Fibroblast of lung (primary cell): ENCODE measurements around the gene RGS8. TPM values are rescaled to one million over a fixed set of nuclear protein-coding genes. Genes with fewer than 3 reads are reported as not detected.

Experiments used
- DNase-seq, 2 donors: peaks; one replicate each; pipeline versions ENCODE4 v3.0.0 to v3.0.0-alpha.2; 2010; ENCODE audit warnings: low read depth in 2 of 2
- H2AFZ ChIP-seq: 2 replicates; pipeline ENCODE4 v1.5.1; 2012; ENCODE audit warnings: low read length, control low read depth, inconsistent platforms
- H3K27ac ChIP-seq: 2 replicates; pipeline ENCODE4 v1.5.1; 2011; ENCODE audit warnings: low read length, control low read depth; ENCODE audit not compliant: insufficient read depth
- H3K27me3 ChIP-seq: 2 replicates; pipeline ENCODE4 v1.5.1; 2011; ENCODE audit warnings: mild to moderate bottlenecking, low read length; ENCODE audit not compliant: control insufficient read depth, insufficient read depth
- H3K36me3 ChIP-seq: 2 replicates; pipeline ENCODE4 v1.5.1; 2011; ENCODE audit warnings: low read length; ENCODE audit not compliant: control insufficient read depth, insufficient read depth
- H3K4me1 ChIP-seq: 2 replicates; pipeline ENCODE4 v1.5.1; 2011; ENCODE audit warnings: low read length; ENCODE audit not compliant: control insufficient read depth, insufficient read depth; ENCODE audit errors: extremely low read depth
- H3K4me2 ChIP-seq: 2 replicates; pipeline ENCODE4 v1.5.1; 2011; ENCODE audit warnings: low read length, control low read depth; ENCODE audit not compliant: insufficient read depth; ENCODE audit errors: extremely low read depth
- H3K4me3 ChIP-seq, 4 experiments: fragments of 200-600 bp in 1 of 4; sonication (generic) in 1 of 4; replicated peaks in 1 of 4; 2 replicates each; pipeline ENCODE4 v1.5.1; 2011 to 2016; ENCODE audit warnings: low read length in 4 of 4, low read depth in 3 of 4, mild to moderate bottlenecking in 3 of 4, control low read depth in 2 of 4, inconsistent platforms in 1 of 4, mixed read lengths in 1 of 4; ENCODE audit not compliant: insufficient read depth in 1 of 4; ENCODE audit errors: control extremely low read depth in 1 of 4
- H3K79me2 ChIP-seq: 2 replicates; pipeline ENCODE4 v1.5.1; 2012; ENCODE audit warnings: mild to moderate bottlenecking, low read length, inconsistent platforms; ENCODE audit not compliant: control insufficient read depth, insufficient read depth
- H3K9ac ChIP-seq: 2 replicates; pipeline ENCODE4 v1.5.1; 2011; ENCODE audit warnings: mild to moderate bottlenecking, low read length, control low read depth; ENCODE audit not compliant: insufficient read depth
- H3K9me3 ChIP-seq: 2 replicates; pipeline ENCODE4 v1.5.1; 2012; ENCODE audit warnings: low read depth, low read length; ENCODE audit not compliant: control insufficient read depth, insufficient read depth
- H4K20me1 ChIP-seq: 2 replicates; pipeline ENCODE4 v1.5.1; 2011; ENCODE audit warnings: low read length; ENCODE audit not compliant: control insufficient read depth, insufficient read depth; ENCODE audit errors: extremely low read depth
- CTCF ChIP-seq, 2 donors: IDR thresholded peaks in 1 of 2; conservative IDR thresholded peaks in 1 of 2; 1 replicate in 1 of 2; 2 replicates in 1 of 2; pipeline ENCODE4 v1.5.1; 2011 to 2012; ENCODE audit warnings: low read length in 2 of 2, control low read depth in 1 of 2, inconsistent platforms in 1 of 2, low read depth in 1 of 2, mild to moderate bottlenecking in 1 of 2
- EZH2 ChIP-seq: IDR thresholded peaks from 2 replicates; pipeline ENCODE4 v1.5.1; 2012; ENCODE audit warnings: low read length, control low read depth, mild to moderate bottlenecking; ENCODE audit errors: missing control alignments
- polyA plus RNA-seq, 2 donors: library from polyadenylated mRNA; depleted of rRNA in 1 of 2; stranded (reverse) in 1 of 2; unstranded in 1 of 2; fragments of >200 nt; gene quantifications; 2 replicates each; pipeline ENCODE4 v1.2.1, GENCODE V29; 2011 to 2012; ENCODE audit warnings: missing spikeins in 1 of 2
- total RNA-seq: library from RNA; depleted of rRNA; stranded (reverse); fragments of >200 nt; gene quantifications from 2 replicates; pipeline ENCODE4 v1.2.1, GENCODE V29; 2014

The RGS8 gene
- total and polyA plus RNA-seq, 2 donors (not counting 1 experiment from before 2014, with no cell fraction given) = not detected

- Histone ChIP-seq H3K36me3 (no peaks in the 10 kb centered on the region), H3K4me3 (no peak overlapping the region), H3K79me2 (no peaks in the 10 kb centered on the region), H3K9me3 (no peaks in the 10 kb centered on the region), H3K27ac (no peak overlapping the region), H3K4me1 (no peaks in the 10 kb centered on the region), H2AFZ (no peak overlapping the region), H3K9ac (no peak overlapping the region), H3K4me2 (no peak overlapping the region), H3K27me3 (no peaks in the 10 kb centered on the region), H4K20me1 (no peaks in the 10 kb centered on the region)
- DNase-seq = no peak
- TF ChIP-seq EZH2 (no peak), CTCF (conservative IDR thresholded peaks at IDR 0.05 in 1 of 2, IDR thresholded peaks at IDR 0.05 in 1 of 2; ENCODE audit: low read depth in 1 of 2, low read length in 2 of 2) (no peak)
Measured at GRCh38 chr1:182639330-182639729, 45.1 kb downstream of the RGS8 start.

GRCh38 chr1:182637769-182638168 is 46.6 kb downstream of the RGS8 start:
- no peaks in the 10 kb centered on the region for H4K20me1 ChIP-seq
- H3K4me3 ChIP-seq = no peak overlapping the region
- no peaks in the 10 kb centered on the region for H3K27me3 ChIP-seq
- H2AFZ ChIP-seq = no peak overlapping the region
- H3K9ac ChIP-seq = no peak overlapping the region
- no peaks in the 10 kb centered on the region for H3K36me3 ChIP-seq
- no peaks in the 10 kb centered on the region for H3K9me3 ChIP-seq
- no peaks in the 10 kb centered on the region for H3K79me2 ChIP-seq
- TF ChIP-seq EZH2 (no peak), CTCF (conservative IDR thresholded peaks at IDR 0.05 in 1 of 2, IDR thresholded peaks at IDR 0.05 in 1 of 2; ENCODE audit: low read depth in 1 of 2, low read length in 2 of 2) (no peak)
- H3K4me1 ChIP-seq = no peaks in the 10 kb centered on the region
- no peak overlapping the region for H3K27ac ChIP-seq
- H3K4me2 ChIP-seq = no peak overlapping the region
- DNase-seq = no peak

- no peaks in the 10 kb centered on the region for H3K9me3 ChIP-seq
- H3K4me2 ChIP-seq = no peak overlapping the region
- H3K4me3 ChIP-seq = no peak overlapping the region
- H3K36me3 ChIP-seq = no peaks in the 10 kb centered on the region
- H3K27ac ChIP-seq = no peak overlapping the region
- TF ChIP-seq CTCF (conservative IDR thresholded peaks at IDR 0.05 in 1 of 2, IDR thresholded peaks at IDR 0.05 in 1 of 2; ENCODE audit: low read depth in 1 of 2, low read length in 2 of 2) = no peak
- no peak for TF ChIP-seq EZH2
- no peaks in the 10 kb centered on the region for H3K27me3 ChIP-seq
- H4K20me1 ChIP-seq = no peaks in the 10 kb centered on the region
- H3K9ac ChIP-seq = no peak overlapping the region
- H3K4me1 ChIP-seq = no peaks in the 10 kb centered on the region
- H3K79me2 ChIP-seq = no peaks in the 10 kb centered on the region
- DNase-seq = no peak
- no peak overlapping the region for H2AFZ ChIP-seq
Measured at GRCh38 chr1:182635871-182636270, 48.5 kb downstream of the RGS8 start.

Other genes with a start within 250 kb of the RGS8 start
- gene RGSL1, start 234.4 kb downstream of the RGS8 start, total RNA-seq = not detected in 2 replicates
- not detected in 2 replicates for gene RGSL1, start 234.4 kb downstream of the RGS8 start, polyA plus RNA-seq
- 9.0 and 9.6 TPM in 2 replicates for gene RNASEL, start 95.3 kb downstream of the RGS8 start, total RNA-seq
- 4.0 and 6.1 TPM in 2 replicates for gene RNASEL, start 95.3 kb downstream of the RGS8 start, polyA plus RNA-seq
- 0.33 and 0.77 TPM in 2 replicates for gene RGS16, start 80.2 kb downstream of the RGS8 start, total RNA-seq
- 0.09 and 0.17 TPM in 2 replicates for gene RGS16, start 80.2 kb downstream of the RGS8 start, polyA plus RNA-seq
- gene NPL, start 105.2 kb upstream of the RGS8 start, total RNA-seq = 2.6 and 3.9 TPM in 2 replicates
- 1.4 and 2.3 TPM in 2 replicates for gene NPL, start 105.2 kb upstream of the RGS8 start, polyA plus RNA-seq
- gene DHX9, start 154.8 kb upstream of the RGS8 start, total RNA-seq = 120 and 127 TPM in 2 replicates
- 133 and 194 TPM in 2 replicates for gene DHX9, start 154.8 kb upstream of the RGS8 start, polyA plus RNA-seq